ENCODE data around the gene SORBS1.

DNA sequence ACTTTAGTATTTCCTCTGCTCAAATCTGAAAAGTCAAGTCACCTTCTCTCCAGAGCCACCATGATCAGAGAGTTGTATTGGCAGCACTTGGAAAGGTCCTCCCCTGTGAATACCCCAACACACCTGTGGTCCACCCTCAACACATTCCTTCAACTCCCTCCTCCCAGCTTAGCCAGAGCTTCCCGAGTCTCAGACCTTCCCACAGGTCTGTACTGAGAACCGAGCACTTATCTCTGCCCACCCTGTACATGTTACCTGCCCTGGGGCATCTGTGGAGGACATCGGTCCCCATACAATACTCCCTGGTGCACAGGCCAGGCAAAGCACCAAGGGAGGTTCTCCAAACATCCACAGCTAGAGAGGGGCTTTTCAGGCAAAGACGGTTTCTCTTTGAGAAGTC lies 30.6 kb downstream of the SORBS1 start:
- TF ChIP-seq GATA2 (IDR thresholded peaks at IDR 0.05; ENCODE audit: low read depth, low read length) (no peak), GATA3 (IDR thresholded peaks at IDR 0.05; ENCODE audit: low read depth, low read length) (no peak)

Measured in SH-SY5Y (cell line).